Astrocyte (in vitro differentiated cells and primary cell): ENCODE data around the gene PELI1. TPM values are rescaled to one million over a fixed set of nuclear protein-coding genes. Genes with fewer than 3 reads are reported as not detected.

ENCODE experiments used
- DNase-seq: peaks from one replicate; pipeline ENCODE4 v3.0.0-alpha.2; 2010; ENCODE audit warnings: low read depth
- FAIRE-seq: peaks from 2 replicates; lab custom pipeline; 2011; peaks lifted over from hg19 to GRCh38; lab: Jason Lieb, UNC
- H2AFZ ChIP-seq: 2 replicates; pipeline ENCODE4 v1.6.0; 2012; ENCODE audit warnings: low read depth, low read length, inconsistent platforms
- H3K27ac ChIP-seq: 2 replicates; pipeline ENCODE4 v1.5.1; 2011; ENCODE audit warnings: low read depth, low read length, inconsistent platforms
- H3K27me3 ChIP-seq: 2 replicates; pipeline ENCODE4 v1.6.0; 2011; ENCODE audit warnings: low read length, inconsistent platforms; ENCODE audit not compliant: insufficient read depth
- H3K36me3 ChIP-seq: 2 replicates; pipeline ENCODE4 v1.5.1; 2011; ENCODE audit warnings: low read length, inconsistent platforms; ENCODE audit not compliant: insufficient read depth
- H3K4me1 ChIP-seq: 2 replicates; pipeline ENCODE4 v1.5.1; 2011; ENCODE audit warnings: low read length, inconsistent platforms; ENCODE audit not compliant: insufficient read depth
- H3K4me2 ChIP-seq: 2 replicates; pipeline ENCODE4 v1.6.0; 2012; ENCODE audit warnings: low read length, inconsistent platforms
- H3K4me3 ChIP-seq: 2 replicates; pipeline ENCODE4 v1.5.1; 2011; ENCODE audit warnings: low read depth, mild to moderate bottlenecking, low read length, inconsistent platforms; ENCODE audit not compliant: insufficient read depth
- H3K79me2 ChIP-seq: 2 replicates; pipeline ENCODE4 v1.6.0; 2012; ENCODE audit warnings: mild to moderate bottlenecking, low read length, inconsistent platforms; ENCODE audit not compliant: insufficient read depth
- H3K9ac ChIP-seq: 2 replicates; pipeline ENCODE4 v1.6.0; 2012; ENCODE audit warnings: mild to moderate bottlenecking, low read length, inconsistent platforms
- H3K9me3 ChIP-seq: 2 replicates; pipeline ENCODE4 v1.5.1; 2012; ENCODE audit warnings: low read depth, mild to moderate bottlenecking, low read length, inconsistent platforms; ENCODE audit not compliant: insufficient read depth
- H4K20me1 ChIP-seq: 2 replicates; pipeline ENCODE4 v1.6.0; 2012; ENCODE audit warnings: low read length, inconsistent platforms; ENCODE audit not compliant: insufficient read depth
- H3K27ac Mint-ChIP-seq: one replicate; pipeline ENCODE4 v1.8.0; 2021; ENCODE audit warnings: mild to moderate bottlenecking, mixed read lengths; ENCODE audit not compliant: unreplicated experiment
- H3K27me3 Mint-ChIP-seq: one replicate; pipeline ENCODE4 v1.8.0; 2021; ENCODE audit warnings: low read depth, mixed read lengths; ENCODE audit not compliant: unreplicated experiment
- H3K36me3 Mint-ChIP-seq: one replicate; pipeline ENCODE4 v1.8.0; 2021; ENCODE audit warnings: low read depth, mixed read lengths; ENCODE audit not compliant: unreplicated experiment
- H3K4me1 Mint-ChIP-seq: one replicate; pipeline ENCODE4 v1.8.0; 2021; ENCODE audit warnings: low read depth, mixed read lengths; ENCODE audit not compliant: unreplicated experiment
- H3K4me3 Mint-ChIP-seq: one replicate; pipeline ENCODE4 v1.8.0; 2021; ENCODE audit warnings: mild to moderate bottlenecking, moderate library complexity, mixed read lengths; ENCODE audit not compliant: unreplicated experiment
- H3K9me3 Mint-ChIP-seq: one replicate; pipeline ENCODE4 v1.8.0; 2021; ENCODE audit warnings: mild to moderate bottlenecking, mixed read lengths; ENCODE audit not compliant: unreplicated experiment
- EZH2 ChIP-seq: IDR thresholded peaks from 2 replicates; pipeline ENCODE4 v1.6.1; 2012; ENCODE audit warnings: mild to moderate bottlenecking, low read length, inconsistent platforms; ENCODE audit not compliant: insufficient read depth
- total RNA-seq: library from RNA; stranded (reverse); gene quantifications from 2 replicates; pipeline ENCODE4 v1.2.1, GENCODE V29; 2021
- TF ChIP-seq, protein P1 (sequence below): IDR thresholded peaks from 2 replicates; pipeline ENCODE4 v1.5.1; 2011; ENCODE audit warnings: low read depth, mild to moderate bottlenecking, inconsistent platforms, low read length, moderate library complexity; ENCODE audit not compliant: insufficient read depth

PELI1 gene
- total RNA-seq, 1 donor from 2014 or later, result 23.8 TPM

DNA sequence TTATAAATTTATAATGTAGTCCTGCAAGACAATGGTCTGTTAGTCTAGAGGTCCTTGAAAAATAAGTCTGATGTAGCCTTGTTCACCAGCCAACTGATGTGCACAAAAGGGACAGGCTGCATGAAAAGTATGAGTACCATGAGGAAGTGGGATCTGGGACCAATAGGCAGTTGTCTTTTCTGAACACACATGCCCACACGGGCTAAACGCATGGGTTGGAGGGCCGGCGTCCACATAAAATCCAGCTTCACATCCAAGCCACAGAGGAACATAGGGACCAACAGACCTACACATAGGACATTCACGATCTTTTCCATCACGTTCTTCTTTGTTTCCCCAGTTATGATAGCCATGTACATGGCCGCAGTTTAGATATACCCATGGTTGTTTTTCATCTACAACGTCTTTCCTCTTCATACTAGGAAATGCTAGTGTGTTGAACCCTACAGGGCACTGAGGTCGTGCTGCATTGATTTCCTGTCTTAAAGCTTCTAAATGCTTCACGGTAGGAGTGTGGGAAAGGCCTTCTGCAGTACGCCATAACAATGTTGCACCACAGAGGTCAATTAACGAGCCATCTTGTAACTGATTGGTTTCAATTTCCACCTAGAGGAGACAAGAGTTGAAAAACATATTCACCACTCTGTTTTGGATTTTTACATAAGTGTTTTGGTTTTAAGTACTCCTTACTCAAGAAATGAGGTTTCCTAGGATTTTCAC lies 49.4 kb downstream of the PELI1 start:
- no peaks in the 10 kb centered on the region for H3K4me1 ChIP-seq
- Mint-ChIP-seq H3K27me3 (no peaks in the 10 kb centered on the region), H3K4me3 (no peak overlapping the region), H3K9me3 (no peaks in the 10 kb centered on the region), H3K27ac (no peak overlapping the region), H3K4me1 (peaks cover 3% of the 10 kb centered on the region), H3K36me3 (peaks cover 19% of the 10 kb centered on the region)
- no peak overlapping the region for H3K4me2 ChIP-seq
- H3K27me3 ChIP-seq, result no peaks in the 10 kb centered on the region
- H4K20me1 ChIP-seq, result no peaks in the 10 kb centered on the region
- no peaks in the 10 kb centered on the region for H3K79me2 ChIP-seq
- no peaks in the 10 kb centered on the region for H3K9me3 ChIP-seq
- FAIRE-seq (no peak), DNase-seq (no peak)
- H2AFZ ChIP-seq, result no peak overlapping the region
- no peak overlapping the region for H3K4me3 ChIP-seq
- no peak for TF ChIP-seq EZH2
- TF ChIP-seq, protein P1, sequence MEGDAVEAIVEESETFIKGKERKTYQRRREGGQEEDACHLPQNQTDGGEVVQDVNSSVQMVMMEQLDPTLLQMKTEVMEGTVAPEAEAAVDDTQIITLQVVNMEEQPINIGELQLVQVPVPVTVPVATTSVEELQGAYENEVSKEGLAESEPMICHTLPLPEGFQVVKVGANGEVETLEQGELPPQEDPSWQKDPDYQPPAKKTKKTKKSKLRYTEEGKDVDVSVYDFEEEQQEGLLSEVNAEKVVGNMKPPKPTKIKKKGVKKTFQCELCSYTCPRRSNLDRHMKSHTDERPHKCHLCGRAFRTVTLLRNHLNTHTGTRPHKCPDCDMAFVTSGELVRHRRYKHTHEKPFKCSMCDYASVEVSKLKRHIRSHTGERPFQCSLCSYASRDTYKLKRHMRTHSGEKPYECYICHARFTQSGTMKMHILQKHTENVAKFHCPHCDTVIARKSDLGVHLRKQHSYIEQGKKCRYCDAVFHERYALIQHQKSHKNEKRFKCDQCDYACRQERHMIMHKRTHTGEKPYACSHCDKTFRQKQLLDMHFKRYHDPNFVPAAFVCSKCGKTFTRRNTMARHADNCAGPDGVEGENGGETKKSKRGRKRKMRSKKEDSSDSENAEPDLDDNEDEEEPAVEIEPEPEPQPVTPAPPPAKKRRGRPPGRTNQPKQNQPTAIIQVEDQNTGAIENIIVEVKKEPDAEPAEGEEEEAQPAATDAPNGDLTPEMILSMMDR, result no peak
- no peak overlapping the region for H3K9ac ChIP-seq
- no peak overlapping the region for H3K27ac ChIP-seq
- H3K36me3 ChIP-seq, result peaks cover 16% of the 10 kb centered on the region

DNA sequence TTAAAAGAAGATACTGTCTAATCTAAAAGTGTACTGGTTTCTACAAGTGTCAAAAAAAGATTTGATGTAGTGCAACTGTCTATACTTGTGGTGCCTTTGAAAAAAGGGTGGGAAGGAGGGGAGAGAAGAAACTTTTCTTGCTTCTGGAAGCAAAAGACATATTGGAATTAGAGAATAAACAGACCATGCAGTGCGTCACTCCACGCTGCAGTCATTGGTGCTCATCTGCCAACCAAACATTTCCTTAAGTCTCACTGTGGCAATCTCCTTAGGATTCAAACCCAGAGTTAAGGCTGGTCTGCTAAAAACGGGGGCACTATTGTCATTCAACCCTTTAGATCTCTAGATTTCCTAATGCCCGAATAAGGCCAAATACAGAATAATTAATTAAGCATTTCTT lies 50.9 kb downstream of the PELI1 start:
- no peak for TF ChIP-seq EZH2
- TF ChIP-seq, protein P1, result no peak
- no peak overlapping the region for H3K9ac ChIP-seq
- Mint-ChIP-seq H3K36me3 (peaks cover 19% of the 10 kb centered on the region), H3K27ac (no peak overlapping the region), H3K4me1 (peaks cover 3% of the 10 kb centered on the region), H3K9me3 (no peaks in the 10 kb centered on the region), H3K27me3 (no peaks in the 10 kb centered on the region), H3K4me3 (no peak overlapping the region)
- no peaks in the 10 kb centered on the region for H3K4me1 ChIP-seq
- no peaks in the 10 kb centered on the region for H3K9me3 ChIP-seq
- H3K79me2 ChIP-seq, result no peaks in the 10 kb centered on the region
- H3K27me3 ChIP-seq, result no peaks in the 10 kb centered on the region
- DNase-seq, result no peak
- H3K36me3 ChIP-seq, result peaks cover 16% of the 10 kb centered on the region
- no peak overlapping the region for H3K27ac ChIP-seq
- FAIRE-seq, result no peak
- H3K4me3 ChIP-seq, result no peak overlapping the region
- no peak overlapping the region for H2AFZ ChIP-seq
- H3K4me2 ChIP-seq, result no peak overlapping the region
- H4K20me1 ChIP-seq, result no peaks in the 10 kb centered on the region

DNA sequence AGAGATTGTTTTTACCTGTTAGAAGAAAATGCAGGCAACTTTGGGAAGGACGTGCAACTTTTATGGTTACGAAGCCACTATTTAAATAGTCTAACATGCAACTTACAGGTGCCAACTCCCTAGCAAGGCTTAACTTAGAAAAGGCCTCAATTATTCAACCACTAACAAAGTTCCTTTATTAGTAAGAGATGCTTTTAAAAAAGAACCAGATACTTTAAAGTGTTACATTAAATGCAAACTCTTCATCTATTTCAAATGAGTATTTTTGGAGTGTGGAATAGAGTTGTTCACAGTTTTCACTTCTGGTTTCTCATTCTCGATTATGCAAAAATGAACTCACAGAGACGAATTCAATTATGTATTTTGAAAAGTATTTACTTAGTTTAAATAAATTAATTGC lies 51.7 kb downstream of the PELI1 start:
- Histone ChIP-seq H3K9ac (no peak overlapping the region), H3K27me3 (no peaks in the 10 kb centered on the region), H3K79me2 (no peaks in the 10 kb centered on the region), H3K27ac (no peak overlapping the region), H3K36me3 (peaks cover 16% of the 10 kb centered on the region), H4K20me1 (no peaks in the 10 kb centered on the region), H3K9me3 (no peaks in the 10 kb centered on the region), H3K4me3 (no peak overlapping the region), H2AFZ (no peak overlapping the region), H3K4me2 (no peak overlapping the region), H3K4me1 (no peaks in the 10 kb centered on the region)
- Mint-ChIP-seq H3K4me1 (peaks cover 3% of the 10 kb centered on the region), H3K27ac (no peak overlapping the region), H3K36me3 (peaks cover 19% of the 10 kb centered on the region), H3K9me3 (no peaks in the 10 kb centered on the region), H3K4me3 (no peak overlapping the region), H3K27me3 (no peaks in the 10 kb centered on the region)
- FAIRE-seq (no peak), DNase-seq (no peak)
- TF ChIP-seq, protein P1, result no peak
- TF ChIP-seq EZH2, result no peak
